ENCODE measurements around the gene KIF19.
A peak's percentile ranks its signal among the peaks of the same experiment; 100 is the strongest.

KIF19 gene

DNA sequence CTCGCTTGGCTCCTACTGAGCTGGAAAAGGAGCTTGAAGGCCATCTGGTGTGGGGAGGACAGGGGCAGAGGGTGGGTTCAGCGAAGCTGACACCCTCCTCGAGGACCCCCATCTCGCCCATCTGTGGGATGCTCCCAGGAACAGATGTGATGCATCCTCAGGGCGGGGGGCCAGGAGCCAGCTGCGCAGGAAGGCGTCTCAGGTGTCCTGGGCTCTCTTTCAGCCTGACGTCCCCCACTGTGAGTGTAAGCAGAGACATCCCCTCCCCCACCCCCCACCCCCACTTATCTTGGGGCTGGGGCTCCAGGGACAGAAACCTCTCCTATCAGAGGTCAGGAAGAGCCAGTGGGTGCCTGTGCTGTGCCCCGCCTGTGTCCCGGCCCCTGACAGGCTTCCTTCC, 16.2 kb downstream of the KIF19 start:
- DNase-seq: no peak

DNA sequence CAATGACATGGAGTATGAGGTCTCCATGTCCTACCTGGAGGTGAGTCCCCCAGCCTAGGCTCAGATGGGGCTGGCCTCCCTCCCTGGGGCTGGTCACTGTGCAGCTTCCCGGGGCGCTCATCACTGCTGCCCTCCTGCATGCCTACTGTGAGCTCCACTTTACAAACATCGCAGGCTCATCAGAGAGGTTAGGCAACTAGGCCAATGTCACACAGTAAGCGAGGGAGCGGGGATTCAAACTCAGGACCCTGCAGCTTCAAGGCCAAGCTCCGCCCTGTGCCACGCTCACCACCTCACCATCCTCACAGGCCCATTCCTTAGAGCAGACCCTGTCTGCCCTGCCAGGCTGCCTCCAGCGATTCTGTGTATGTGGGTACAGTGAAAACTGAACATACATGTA, 17.1 kb downstream of the KIF19 start:
- no peak for DNase-seq

- no peak for DNase-seq
Measured at GRCh38 chr17:74343526-74344284, 17.7 kb downstream of the KIF19 start.

GRCh38 chr17:74344658-74345057, 18.6 kb downstream of the KIF19 start:
- DNase-seq: no peak

DNA sequence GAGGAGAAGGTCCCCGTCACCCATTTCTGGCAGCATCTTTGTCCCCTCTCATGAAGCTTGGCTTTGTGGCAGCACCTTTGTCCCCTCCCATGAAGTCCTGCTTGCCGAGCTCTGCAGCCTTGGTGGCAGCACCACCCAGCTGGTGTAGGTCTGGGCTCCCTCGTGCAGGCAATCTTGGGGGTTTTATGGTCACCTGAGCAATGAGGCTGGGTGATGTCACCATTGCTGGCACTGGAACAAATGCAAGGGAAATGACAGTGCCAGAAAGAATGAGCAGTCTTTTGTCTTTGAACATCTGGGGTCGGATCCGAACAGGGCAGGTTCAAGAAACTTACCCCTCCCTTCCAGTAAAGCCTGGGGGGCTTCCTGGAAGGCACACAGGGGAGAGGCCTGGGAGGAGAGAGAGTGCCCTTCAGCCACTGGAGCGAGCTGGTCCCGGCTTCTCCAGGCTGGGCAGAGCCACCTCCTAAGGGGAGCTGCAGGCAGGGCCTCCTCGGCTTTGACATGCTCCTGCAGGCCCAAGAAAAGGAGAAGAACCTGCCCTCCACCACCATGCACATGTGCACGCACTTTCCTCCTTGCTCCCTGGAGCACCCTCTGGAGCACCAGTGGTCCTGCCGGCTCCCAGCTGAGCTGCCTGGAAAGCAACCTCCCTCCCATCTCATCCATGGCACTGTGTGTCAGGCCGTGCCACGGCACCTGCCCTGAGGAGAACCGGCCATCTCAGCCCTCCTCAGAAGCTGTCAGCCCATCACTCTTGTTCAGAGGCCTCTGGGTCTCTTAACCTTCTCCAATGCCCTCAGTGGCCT, 19.6 kb downstream of the KIF19 start:
- no peak for DNase-seq

GRCh38 chr17:74347646-74348045, 21.6 kb downstream of the KIF19 start:
- no peak for DNase-seq

- DNase-seq: no peak
Measured at GRCh38 chr17:74349120-74349519, 23.1 kb downstream of the KIF19 start.

- no peak for DNase-seq
Measured at GRCh38 chr17:74350486-74350885, 24.5 kb downstream of the KIF19 start.

- DNase-seq: no peak
Measured at GRCh38 chr17:74351552-74352210, 25.7 kb downstream of the KIF19 start.

- DNase-seq: no peak
Measured at GRCh38 chr17:74353446-74354060, 27.5 kb downstream of the KIF19 start.

GRCh38 chr17:74354123-74354522, 28.1 kb downstream of the KIF19 start:
- DNase-seq: peak; percentile 75

- DNase-seq: no peak
Measured at GRCh38 chr17:74354561-74354960, 28.5 kb downstream of the KIF19 start.

GRCh38 chr17:74355065-74355464, 29.0 kb downstream of the KIF19 start:
- no peak for DNase-seq

DNA sequence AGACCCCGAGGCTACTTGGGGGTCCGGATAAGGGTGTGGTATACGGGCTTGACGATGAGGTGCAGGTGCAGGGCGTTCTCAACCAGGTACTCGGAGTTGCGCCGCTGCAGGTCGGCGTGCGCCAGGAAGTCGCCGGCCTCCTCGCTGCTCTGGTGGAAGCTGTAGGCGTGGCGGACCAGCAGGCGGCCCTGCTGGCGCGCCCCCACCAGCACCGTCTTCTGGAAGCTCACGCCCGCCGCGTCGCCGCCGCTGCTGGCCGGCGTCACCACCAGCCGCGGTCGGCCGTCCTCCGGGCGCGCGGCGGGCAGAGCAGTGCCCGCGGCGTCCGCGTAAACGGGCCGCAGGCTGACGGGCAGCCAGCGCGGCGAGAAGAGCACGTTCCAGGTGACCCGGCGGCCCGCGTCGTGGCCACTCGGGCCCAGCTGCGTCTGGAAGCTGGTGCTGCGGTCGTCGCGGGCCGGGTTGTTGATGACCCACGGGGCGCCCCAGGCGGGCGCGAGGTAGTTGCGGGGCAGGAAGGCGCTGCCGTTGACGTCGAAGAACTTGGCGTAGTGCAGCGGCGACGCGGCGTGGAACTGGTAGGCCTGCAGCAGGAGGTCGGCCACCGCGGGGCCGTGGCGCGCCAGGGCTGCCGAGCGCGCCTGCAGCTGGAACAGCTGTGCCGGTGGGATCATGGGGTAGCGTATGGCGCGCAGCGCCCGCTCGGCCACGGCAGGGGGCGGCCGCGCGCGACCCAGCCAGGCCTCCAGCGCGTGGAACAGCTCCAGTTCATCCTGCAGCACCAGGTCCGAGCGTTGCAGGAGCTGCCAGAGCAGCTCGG, 30.8 kb downstream of the KIF19 start:
- DNase-seq: no peak

DNA sequence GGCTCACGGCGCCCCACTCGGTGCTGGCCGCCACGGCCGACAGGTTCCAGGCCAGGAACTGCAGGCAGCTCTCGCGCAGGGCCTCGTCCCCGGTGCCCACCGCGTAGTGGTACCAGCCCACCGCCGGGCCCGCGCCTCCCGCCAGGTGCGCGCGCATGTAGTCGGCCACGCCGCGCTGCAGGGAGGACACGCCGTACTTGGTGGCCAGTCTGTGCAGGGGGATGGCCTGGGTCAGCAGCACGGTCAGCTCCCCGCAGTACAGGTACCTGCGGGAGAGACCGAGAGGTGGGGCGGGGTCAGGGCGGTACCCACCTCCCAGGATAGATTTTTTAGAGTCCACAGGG, 31.4 kb downstream of the KIF19 start:
- no peak for DNase-seq

DNA sequence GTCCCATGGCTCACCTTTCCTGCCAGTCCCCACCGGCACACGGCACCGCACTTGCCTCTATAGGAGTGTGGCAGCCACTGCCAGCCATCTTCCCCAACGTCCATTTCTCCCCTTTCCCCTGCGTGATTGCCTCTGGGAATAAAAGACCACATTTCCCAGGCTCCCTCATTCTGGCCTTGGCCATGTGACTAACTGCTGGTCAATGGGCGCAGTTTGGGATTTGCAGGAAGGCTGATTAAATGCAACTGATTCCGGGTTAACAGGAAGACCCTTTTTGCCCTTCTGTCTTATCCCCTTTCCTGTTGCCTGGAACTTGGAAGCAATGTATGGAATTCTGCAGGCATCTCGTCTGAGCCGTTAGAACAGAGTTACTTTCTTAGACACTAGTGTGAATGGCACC, 32.7 kb downstream of the KIF19 start:
- DNase-seq: no peak

GRCh38 chr17:74359916-74360315, 33.9 kb downstream of the KIF19 start:
- no peak for DNase-seq

DNA sequence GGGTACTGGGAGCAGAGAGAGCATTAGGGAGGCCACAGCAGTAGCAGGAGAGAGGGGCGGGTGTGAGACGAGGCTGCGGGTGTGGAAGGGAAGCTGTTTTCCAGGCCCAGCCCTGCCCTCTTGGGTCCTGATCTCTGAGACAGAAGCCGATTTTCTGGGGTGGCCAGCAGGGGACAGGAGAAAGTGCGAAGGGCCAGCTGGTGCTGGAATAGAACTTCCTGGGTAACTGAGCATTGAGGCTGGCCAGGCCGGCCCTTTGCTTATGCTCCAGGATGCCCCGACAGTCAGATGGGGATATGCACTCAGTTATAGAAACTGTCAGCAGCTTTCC, 34.8 kb downstream of the KIF19 start:
- no peak for DNase-seq

GRCh38 chr17:74361230-74362068, 35.4 kb downstream of the KIF19 start, which contains the start of gene BTBD17:
TSS of gene BTBD17 (minus strand) at chr17:74361868. CDS start at chr17:74361819, 49 bp downstream.
- DNase-seq: peak; percentile 37

DNA sequence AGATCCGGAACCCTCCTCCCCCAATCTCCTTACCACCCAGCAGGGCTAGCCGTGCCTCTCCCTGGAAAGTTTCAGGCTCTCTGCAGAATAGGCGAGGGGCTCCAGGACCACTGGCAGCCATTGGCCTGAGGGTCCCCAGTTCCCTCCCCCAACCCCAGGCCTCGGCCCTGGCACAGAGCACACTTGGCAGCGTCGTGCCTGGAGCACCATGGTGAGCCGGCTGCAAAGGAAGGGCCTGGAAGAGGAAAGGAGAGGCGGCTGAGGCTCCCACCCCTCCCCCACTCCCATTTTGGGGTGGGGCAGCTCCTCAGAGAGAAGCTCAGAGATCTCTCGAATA, 36.0 kb downstream of the KIF19 start:
- no peak for DNase-seq

GRCh38 chr17:74362810-74363498, 36.9 kb downstream of the KIF19 start:
- no peak for DNase-seq
